Cardiac muscle cell (in vitro differentiated cells and primary cell): ENCODE data around the gene ASPRV1. TPM values are rescaled to one million over a fixed set of nuclear protein-coding genes. Genes with fewer than 3 reads are reported as not detected.
A peak's percentile ranks its signal among the peaks of the same experiment; 100 is the strongest.

Experiments
- DNase-seq, 2 donors: peaks; one replicate each; pipeline versions ENCODE4 v3.0.0 to v3.0.0-alpha.2; 2010 to 2017; ENCODE audit warnings: low read depth in 1 of 2, low spot score in 1 of 2
- H3K27ac ChIP-seq: fragments of 200-600 bp; sonication (generic); 2 replicates; pipeline ENCODE4 v1.5.1; 2016
- H3K27me3 ChIP-seq: fragments of 200-600 bp; sonication (generic); 2 replicates; pipeline ENCODE4 v1.6.0; 2016; ENCODE audit warnings: control low read depth
- H3K36me3 ChIP-seq: fragments of 200-600 bp; sonication (generic); 2 replicates; pipeline ENCODE4 v1.5.1; 2016; ENCODE audit warnings: control low read depth
- H3K4me1 ChIP-seq: fragments of 200-600 bp; sonication (generic); 2 replicates; pipeline ENCODE4 v1.8.1; 2017; ENCODE audit warnings: low read depth, mild to moderate bottlenecking, mixed run types
- H3K4me3 ChIP-seq: fragments of 200-600 bp; sonication (generic); 2 replicates; pipeline ENCODE4 v1.5.1; 2016; ENCODE audit warnings: mild to moderate bottlenecking
- H3K9me3 ChIP-seq: fragments of 200-600 bp; sonication (generic); 2 replicates; pipeline ENCODE4 v1.5.1; 2017; ENCODE audit warnings: low read depth, mild to moderate bottlenecking, control low read depth
- CTCF ChIP-seq: IDR thresholded peaks from 2 replicates; pipeline ENCODE4 v1.5.1; 2012; ENCODE audit warnings: low read depth, mild to moderate bottlenecking, low read length
- polyA plus RNA-seq: library from polyadenylated mRNA; unstranded; fragments of >200 nt; fragmentation: Nextera tagmentation; extraction: Ambion mirVana; gene quantifications from 2 replicates; pipeline ENCODE4 v1.2.1, GENCODE V29; 2016
- total RNA-seq: library from RNA; depleted of rRNA; stranded (reverse); fragments of >200 nt; gene quantifications from 2 replicates; pipeline ENCODE4 v1.2.3, GENCODE V29; 2016

Gene ASPRV1
- total and polyA plus RNA-seq, 2 experiments from 2014 or later: 3.8 to 4.2 TPM

GRCh38 chr2:69947325-69947931 lies 14.0 kb downstream of the ASPRV1 start:
- Histone ChIP-seq H3K9me3 (no peaks in the 10 kb centered on the region), H3K27me3 (no peaks in the 10 kb centered on the region), H3K27ac (no peak overlapping the region), H3K4me3 (no peak overlapping the region), H3K4me1 (no peaks in the 10 kb centered on the region), H3K36me3 (peaks cover 3% of the 10 kb centered on the region)
- TF ChIP-seq CTCF: no peak
- no peak for DNase-seq

- peak in 1 of 2 donors; percentile 42 for DNase-seq
- H3K27ac ChIP-seq: no peak overlapping the region
- no peaks in the 10 kb centered on the region for H3K9me3 ChIP-seq
- no peaks in the 10 kb centered on the region for H3K4me1 ChIP-seq
- H3K4me3 ChIP-seq: no peak overlapping the region
- TF ChIP-seq CTCF: no peak
- peaks cover 3% of the 10 kb centered on the region for H3K36me3 ChIP-seq
- H3K27me3 ChIP-seq: no peaks in the 10 kb centered on the region
These were observed 14.8 kb downstream of the ASPRV1 start for GRCh38 chr2:69946351-69947324.

- Histone ChIP-seq H3K27me3 (no peaks in the 10 kb centered on the region), H3K4me3 (no peak overlapping the region), H3K36me3 (peaks cover 3% of the 10 kb centered on the region), H3K9me3 (no peaks in the 10 kb centered on the region), H3K27ac (no peak overlapping the region), H3K4me1 (no peaks in the 10 kb centered on the region)
- DNase-seq: no peak
- no peak for TF ChIP-seq CTCF
These were observed 15.5 kb downstream of the ASPRV1 start for GRCh38 chr2:69945941-69946340.

- Histone ChIP-seq H3K36me3 (peaks cover 3% of the 10 kb centered on the region), H3K4me3 (no peak overlapping the region), H3K4me1 (no peaks in the 10 kb centered on the region), H3K27me3 (no peaks in the 10 kb centered on the region), H3K27ac (no peak overlapping the region), H3K9me3 (no peaks in the 10 kb centered on the region)
- no peak for TF ChIP-seq CTCF
- no peak for DNase-seq
These were observed 16.0 kb downstream of the ASPRV1 start for GRCh38 chr2:69945441-69945840.

- H3K9me3 ChIP-seq: no peaks in the 10 kb centered on the region
- no peak overlapping the region for H3K27ac ChIP-seq
- no peak for DNase-seq
- no peak overlapping the region for H3K4me3 ChIP-seq
- TF ChIP-seq CTCF: no peak
- peaks cover 3% of the 10 kb centered on the region for H3K36me3 ChIP-seq
- no peaks in the 10 kb centered on the region for H3K4me1 ChIP-seq
- H3K27me3 ChIP-seq: no peaks in the 10 kb centered on the region
These were observed 16.7 kb downstream of the ASPRV1 start for GRCh38 chr2:69944756-69945155.
